ENCODE data around the gene DROSHA.

Gene DROSHA

GRCh38 chr5:31492869-31493268, 39.0 kb downstream of the DROSHA start:
- TF ChIP-seq GATA2 (IDR thresholded peaks at IDR 0.05; ENCODE audit: low read depth, low read length): no peak
- no peak for TF ChIP-seq GATA3 (IDR thresholded peaks at IDR 0.05; ENCODE audit: low read depth, low read length)

- no peak for TF ChIP-seq GATA3 (IDR thresholded peaks at IDR 0.05; ENCODE audit: low read depth, low read length)
- no peak for TF ChIP-seq GATA2 (IDR thresholded peaks at IDR 0.05; ENCODE audit: low read depth, low read length)
These were observed 44.4 kb downstream of the DROSHA start for GRCh38 chr5:31487506-31487905.

- no peak for TF ChIP-seq GATA2 (IDR thresholded peaks at IDR 0.05; ENCODE audit: low read depth, low read length)
- TF ChIP-seq GATA3 (IDR thresholded peaks at IDR 0.05; ENCODE audit: low read depth, low read length): no peak
These were observed 45.5 kb downstream of the DROSHA start for GRCh38 chr5:31486441-31486840.

GRCh38 chr5:31485376-31486207, 46.3 kb downstream of the DROSHA start:
- TF ChIP-seq GATA2 (IDR thresholded peaks at IDR 0.05; ENCODE audit: low read depth, low read length): no peak
- TF ChIP-seq GATA3 (IDR thresholded peaks at IDR 0.05; ENCODE audit: low read depth, low read length): no peak

- TF ChIP-seq GATA3 (IDR thresholded peaks at IDR 0.05; ENCODE audit: low read depth, low read length) (no peak), GATA2 (IDR thresholded peaks at IDR 0.05; ENCODE audit: low read depth, low read length) (no peak)
These were observed 50.2 kb downstream of the DROSHA start for GRCh38 chr5:31481531-31482165.

- TF ChIP-seq GATA2 (IDR thresholded peaks at IDR 0.05; ENCODE audit: low read depth, low read length): no peak
- no peak for TF ChIP-seq GATA3 (IDR thresholded peaks at IDR 0.05; ENCODE audit: low read depth, low read length)
These were observed 52.2 kb downstream of the DROSHA start for GRCh38 chr5:31479706-31480105.

- no peak for TF ChIP-seq GATA3 (IDR thresholded peaks at IDR 0.05; ENCODE audit: low read depth, low read length)
- no peak for TF ChIP-seq GATA2 (IDR thresholded peaks at IDR 0.05; ENCODE audit: low read depth, low read length)
These were observed 53.0 kb downstream of the DROSHA start for GRCh38 chr5:31478901-31479300.

- TF ChIP-seq GATA3 (IDR thresholded peaks at IDR 0.05; ENCODE audit: low read depth, low read length): no peak
These were observed 53.9 kb downstream of the DROSHA start for GRCh38 chr5:31477971-31478370.

- no peak for TF ChIP-seq GATA2 (IDR thresholded peaks at IDR 0.05; ENCODE audit: low read depth, low read length)
- TF ChIP-seq GATA3 (IDR thresholded peaks at IDR 0.05; ENCODE audit: low read depth, low read length): no peak
These were observed 54.4 kb downstream of the DROSHA start for GRCh38 chr5:31477516-31477915.

GRCh38 chr5:31476738-31477141, 55.2 kb downstream of the DROSHA start:
- TF ChIP-seq GATA2 (IDR thresholded peaks at IDR 0.05; ENCODE audit: low read depth, low read length) (no peak), GATA3 (IDR thresholded peaks at IDR 0.05; ENCODE audit: low read depth, low read length) (no peak)

GRCh38 chr5:31471916-31472315, 60.0 kb downstream of the DROSHA start:
- TF ChIP-seq GATA2 (IDR thresholded peaks at IDR 0.05; ENCODE audit: low read depth, low read length) (no peak), GATA3 (IDR thresholded peaks at IDR 0.05; ENCODE audit: low read depth, low read length) (no peak)

GRCh38 chr5:31471040-31471439, 60.9 kb downstream of the DROSHA start:
- TF ChIP-seq GATA3 (IDR thresholded peaks at IDR 0.05; ENCODE audit: low read depth, low read length) (no peak), GATA2 (IDR thresholded peaks at IDR 0.05; ENCODE audit: low read depth, low read length) (no peak)

- TF ChIP-seq GATA2 (IDR thresholded peaks at IDR 0.05; ENCODE audit: low read depth, low read length) (no peak), GATA3 (IDR thresholded peaks at IDR 0.05; ENCODE audit: low read depth, low read length) (no peak)
These were observed 61.3 kb downstream of the DROSHA start for GRCh38 chr5:31470608-31471007.

- no peak for TF ChIP-seq GATA2 (IDR thresholded peaks at IDR 0.05; ENCODE audit: low read depth, low read length)
These were observed 62.0 kb downstream of the DROSHA start for GRCh38 chr5:31469886-31470285.

GRCh38 chr5:31469466-31469865, 62.4 kb downstream of the DROSHA start:
- TF ChIP-seq GATA2 (IDR thresholded peaks at IDR 0.05; ENCODE audit: low read depth, low read length): no peak
